NT2/D1 (cell line): ENCODE data around the gene PALD1.

Source experiments
- DNase-seq: peaks from one replicate; pipeline ENCODE4 v3.0.0-alpha.2; 2011; ENCODE audit warnings: low read depth, low spot score
- H3K27me3 ChIP-seq: 2 replicates; pipeline ENCODE4 v1.6.0; 2011; ENCODE audit warnings: mild to moderate bottlenecking; ENCODE audit not compliant: insufficient read length, insufficient read depth
- H3K36me3 ChIP-seq: 2 replicates; pipeline ENCODE4 v1.6.1; 2011; ENCODE audit warnings: mild to moderate bottlenecking, low read length, mixed read lengths; ENCODE audit not compliant: insufficient read depth, insufficient read length
- H3K4me1 ChIP-seq: 2 replicates; pipeline ENCODE4 v1.5.1; 2011; ENCODE audit not compliant: insufficient read depth, insufficient read length
- H3K4me3 ChIP-seq: 2 replicates; pipeline ENCODE4 v1.5.1; 2011; ENCODE audit warnings: low read depth; ENCODE audit not compliant: insufficient read length
- H3K9ac ChIP-seq: 2 replicates; pipeline ENCODE4 v1.6.0; 2011; ENCODE audit warnings: low read depth; ENCODE audit not compliant: insufficient read length
- H3K9me3 ChIP-seq: 2 replicates; pipeline ENCODE4 v1.5.1; 2011; ENCODE audit warnings: mild to moderate bottlenecking, low read length; ENCODE audit not compliant: insufficient read depth
- SUZ12 ChIP-seq: IDR thresholded peaks from 2 replicates; pipeline ENCODE4 v1.6.1; 2011; ENCODE audit not compliant: insufficient read length, insufficient read depth; ENCODE audit errors: extremely low read depth
- YY1 ChIP-seq: IDR thresholded peaks from 2 replicates; pipeline ENCODE4 v1.6.1; 2011; ENCODE audit not compliant: insufficient read length, insufficient read depth
- ZNF274 ChIP-seq: IDR thresholded peaks from 2 replicates; pipeline ENCODE4 v1.6.1; 2011; ENCODE audit warnings: mild to moderate bottlenecking, low read depth, low read length

Gene PALD1

GRCh38 chr10:70541736-70542564, 63.4 kb downstream of the PALD1 start:
- Histone ChIP-seq H3K36me3 (peaks cover 43% of the 10 kb centered on the region), H3K4me1 (peaks cover 14% of the 10 kb centered on the region), H3K4me3 (no peak overlapping the region), H3K9ac (no peak overlapping the region), H3K27me3 (no peaks in the 10 kb centered on the region), H3K9me3 (no peaks in the 10 kb centered on the region)
- DNase-seq: no peak
- TF ChIP-seq SUZ12: no peak
- no peak for TF ChIP-seq YY1
- no peak for TF ChIP-seq ZNF274

- Histone ChIP-seq H3K4me1 (peaks cover 8% of the 10 kb centered on the region), H3K9ac (no peak overlapping the region), H3K9me3 (no peaks in the 10 kb centered on the region), H3K27me3 (no peaks in the 10 kb centered on the region), H3K36me3 (peaks cover 48% of the 10 kb centered on the region), H3K4me3 (no peak overlapping the region)
- DNase-seq: no peak
- TF ChIP-seq YY1 (no peak), ZNF274 (no peak), SUZ12 (no peak)
These were observed 64.0 kb downstream of the PALD1 start for GRCh38 chr10:70542565-70542938.

GRCh38 chr10:70543911-70544310, 65.3 kb downstream of the PALD1 start:
- TF ChIP-seq YY1 (no peak), ZNF274 (no peak), SUZ12 (no peak)
- H3K27me3 ChIP-seq: no peaks in the 10 kb centered on the region
- no peak for DNase-seq
- H3K36me3 ChIP-seq: peaks cover 41% of the 10 kb centered on the region
- no peaks in the 10 kb centered on the region for H3K9me3 ChIP-seq
- no peak overlapping the region for H3K4me3 ChIP-seq
- H3K9ac ChIP-seq: no peak overlapping the region
- no peaks in the 10 kb centered on the region for H3K4me1 ChIP-seq

GRCh38 chr10:70544431-70545340, 66.1 kb downstream of the PALD1 start:
- no peak for DNase-seq
- Histone ChIP-seq H3K4me1 (no peaks in the 10 kb centered on the region), H3K9ac (no peak overlapping the region), H3K27me3 (no peaks in the 10 kb centered on the region), H3K4me3 (no peak overlapping the region), H3K9me3 (no peaks in the 10 kb centered on the region), H3K36me3 (peaks cover 33% of the 10 kb centered on the region)
- no peak for TF ChIP-seq YY1
- no peak for TF ChIP-seq ZNF274
- no peak for TF ChIP-seq SUZ12

- Histone ChIP-seq H3K4me3 (no peak overlapping the region), H3K9me3 (no peaks in the 10 kb centered on the region), H3K4me1 (no peaks in the 10 kb centered on the region), H3K9ac (no peak overlapping the region), H3K36me3 (peaks cover 27% of the 10 kb centered on the region), H3K27me3 (no peaks in the 10 kb centered on the region)
- TF ChIP-seq YY1: no peak
- TF ChIP-seq SUZ12: no peak
- TF ChIP-seq ZNF274: no peak
- DNase-seq: no peak
These were observed 68.0 kb downstream of the PALD1 start for GRCh38 chr10:70546584-70546983.

GRCh38 chr10:70549351-70549961, 70.9 kb downstream of the PALD1 start:
- Histone ChIP-seq H3K4me1 (no peaks in the 10 kb centered on the region), H3K9ac (no peak overlapping the region), H3K27me3 (no peaks in the 10 kb centered on the region), H3K4me3 (no peak overlapping the region), H3K36me3 (peaks cover 27% of the 10 kb centered on the region), H3K9me3 (no peaks in the 10 kb centered on the region)
- TF ChIP-seq ZNF274 (no peak), SUZ12 (no peak), YY1 (no peak)
- DNase-seq: no peak

- TF ChIP-seq SUZ12 (no peak), ZNF274 (no peak), YY1 (no peak)
- no peak overlapping the region for H3K4me3 ChIP-seq
- H3K27me3 ChIP-seq: no peaks in the 10 kb centered on the region
- no peaks in the 10 kb centered on the region for H3K9me3 ChIP-seq
- H3K36me3 ChIP-seq: peaks cover 25% of the 10 kb centered on the region
- DNase-seq: no peak
- no peak overlapping the region for H3K9ac ChIP-seq
- H3K4me1 ChIP-seq: no peaks in the 10 kb centered on the region
These were observed 71.4 kb downstream of the PALD1 start for GRCh38 chr10:70549962-70550458.
